SK-N-SH (cell line): ENCODE data around the gene CCR8. TPM values are rescaled to one million over a fixed set of nuclear protein-coding genes. Genes with fewer than 3 reads are reported as not detected.

ENCODE experiments used
- CTCF ChIA-PET: fragments of 300-600, 350-600 bp; formaldehyde crosslinking; extraction: SDS; loops from one replicate; lab custom pipeline; 2021; lab: Yijun Ruan, JAX
- POLR2A ChIA-PET: fragments of 350-600 bp; sonication (Branson Sonifier 250); formaldehyde crosslinking; extraction: SDS; loops from one replicate; lab custom pipeline; 2020; ENCODE audit warnings: antibody characterized with exemption, inconsistent platforms; lab: Yijun Ruan, JAX
- DNase-seq: peaks from one replicate; pipeline ENCODE4 v3.0.0; 2012
- H2AFZ ChIP-seq: fragments of 200-600 bp; sonication (generic); 2 replicates; pipeline ENCODE4 v1.8.1; 2016; ENCODE audit warnings: antibody characterized with exemption, mild to moderate bottlenecking, low read depth
- H3F3A ChIP-seq: fragments of 200-600 bp; sonication (generic); replicated peaks from 2 replicates; pipeline ENCODE3; 2016; ENCODE audit warnings: antibody characterized with exemption, mild to moderate bottlenecking; ENCODE audit not compliant: insufficient read depth
- H3K27ac ChIP-seq, 2 experiments: fragments of 200-500 bp in 1 of 2; fragments of 200-600 bp in 1 of 2; sonication (Bioruptor generic) in 1 of 2; sonication (generic), shearing (Covaris generic) in 1 of 2; 2 replicates each; pipeline versions ENCODE4 v1.5.1 to v1.6.1; 2014 to 2016; ENCODE audit warnings: low read depth in 2 of 2, inconsistent platforms in 1 of 2, low read length in 1 of 2, mild to moderate bottlenecking in 1 of 2, mixed read lengths in 1 of 2
- H3K27me3 ChIP-seq: fragments of 200-600 bp; sonication (generic), shearing (Covaris generic); 2 replicates; pipeline ENCODE4 v1.6.1; 2016; ENCODE audit warnings: mixed run types; ENCODE audit not compliant: insufficient read depth
- H3K36me3 ChIP-seq, 2 experiments: fragments of 200-500 bp in 1 of 2; fragments of 200-600 bp in 1 of 2; sonication (Bioruptor generic) in 1 of 2; sonication (generic) in 1 of 2; replicated peaks in 1 of 2; 2 replicates each; pipeline versions ENCODE3 to v1.5.1; 2014 to 2016; ENCODE audit warnings: low read length in 1 of 2, mild to moderate bottlenecking in 1 of 2; ENCODE audit not compliant: insufficient read depth in 2 of 2, control insufficient read depth in 1 of 2
- H3K4me1 ChIP-seq, 2 experiments: fragments of 200-500 bp in 1 of 2; fragments of 200-600 bp in 1 of 2; sonication (Bioruptor generic) in 1 of 2; sonication (generic), shearing (Covaris generic) in 1 of 2; 2 replicates each; pipeline versions ENCODE4 v1.5.1 to v1.6.1; 2014 to 2016; ENCODE audit warnings: low read depth in 1 of 2, low read length in 1 of 2, mixed run types in 1 of 2; ENCODE audit not compliant: insufficient read depth in 2 of 2, control insufficient read depth in 1 of 2
- H3K4me2 ChIP-seq: fragments of 200-600 bp; sonication (generic), shearing (Covaris generic); 2 replicates; pipeline ENCODE4 v1.6.1; 2017; ENCODE audit warnings: mixed run types
- H3K4me3 ChIP-seq, 2 experiments: fragments of 200-500 bp in 1 of 2; fragments of 200-600 bp in 1 of 2; sonication (Bioruptor generic) in 1 of 2; sonication (generic), shearing (Covaris generic) in 1 of 2; 2 replicates each; pipeline versions ENCODE4 v1.5.1 to v1.8.1; 2014 to 2016; ENCODE audit warnings: low read depth in 2 of 2, inconsistent platforms in 1 of 2, low read length in 1 of 2, mild to moderate bottlenecking in 1 of 2, mixed read lengths in 1 of 2, moderate library complexity in 1 of 2
- H3K79me2 ChIP-seq: fragments of 200-600 bp; sonication (generic); 2 replicates; pipeline ENCODE4 v1.8.1; 2017; ENCODE audit warnings: mild to moderate bottlenecking; ENCODE audit not compliant: insufficient read depth
- H3K9ac ChIP-seq: fragments of 200-600 bp; sonication (generic); 2 replicates; pipeline ENCODE4 v1.6.1; 2017; ENCODE audit warnings: mixed run types
- H3K9me2 ChIP-seq: fragments of 200-600 bp; sonication (generic); 2 replicates; pipeline ENCODE4 v1.6.1; 2017; ENCODE audit warnings: mixed run types
- H3K9me3 ChIP-seq: fragments of 200-600 bp; sonication (generic); 2 replicates; pipeline ENCODE4 v1.6.1; 2017; ENCODE audit warnings: mixed run types, mild to moderate bottlenecking, moderate library complexity
- H4K20me1 ChIP-seq: fragments of 200-600 bp; sonication (generic); 2 replicates; pipeline ENCODE4 v1.6.1; 2017; ENCODE audit warnings: mild to moderate bottlenecking, mixed run types; ENCODE audit not compliant: insufficient read depth
- CHD2 ChIP-seq: fragments of 150-350 bp; IDR thresholded peaks from 2 replicates; pipeline ENCODE4 v1.6.1; 2018; ENCODE audit warnings: low read length; ENCODE audit not compliant: partially characterized antibody
- ELF1 ChIP-seq: IDR thresholded peaks from 2 replicates; pipeline ENCODE4 v1.4.0; 2012
- EP300 ChIP-seq, 2 experiments: IDR thresholded peaks; 2 replicates each; pipeline versions ENCODE4 v1.4.0 to v1.6.1; 2012; ENCODE audit warnings: borderline replicate concordance in 1 of 2, low read depth in 1 of 2, low read length in 1 of 2
- EZH2phosphoT487 ChIP-seq: fragments of 200-600 bp; sonication (generic); IDR thresholded peaks from 2 replicates; pipeline ENCODE4 v1.6.1; 2017; ENCODE audit warnings: low read depth, mixed run types, mild to moderate bottlenecking, antibody characterized with exemption, moderate library complexity, borderline replicate concordance
- FOSL2 ChIP-seq: IDR thresholded peaks from 2 replicates; pipeline ENCODE4 v1.4.0; 2012; ENCODE audit warnings: low read depth, mild to moderate bottlenecking, moderate library complexity, borderline replicate concordance
- FOXJ3 ChIP-seq: sonication (generic); formaldehyde crosslinking; IDR thresholded peaks from 2 replicates; pipeline ENCODE4 v1.5.1; 2020; ENCODE audit warnings: mild to moderate bottlenecking, missing genetic modification reagents
- GATA2 ChIP-seq: sonication (generic); formaldehyde crosslinking; IDR thresholded peaks from 2 replicates; pipeline ENCODE4 v1.5.0; 2020; ENCODE audit warnings: mild to moderate bottlenecking, missing genetic modification reagents
- MEF2A ChIP-seq: IDR thresholded peaks from 2 replicates; pipeline ENCODE4 v1.4.0; 2012; ENCODE audit warnings: low read depth, borderline replicate concordance
- NFIC ChIP-seq: IDR thresholded peaks from 2 replicates; pipeline ENCODE4 v1.4.0; 2012; ENCODE audit warnings: borderline replicate concordance
- NRF1 ChIP-seq: IDR thresholded peaks from 2 replicates; pipeline ENCODE4 v1.6.1; 2012; ENCODE audit warnings: low read depth, mild to moderate bottlenecking, low read length
- RAD21 ChIP-seq: IDR thresholded peaks from 2 replicates; pipeline ENCODE4 v1.6.1; 2012; ENCODE audit warnings: mild to moderate bottlenecking, low read length
- RCOR1 ChIP-seq: fragments of 150-350 bp; IDR thresholded peaks from 2 replicates; pipeline ENCODE4 v1.6.1; 2017; ENCODE audit warnings: antibody characterized with exemption, low read length
- RFX5 ChIP-seq: IDR thresholded peaks from 2 replicates; pipeline ENCODE4 v1.6.1; 2012; ENCODE audit warnings: mild to moderate bottlenecking, improper control_type of control experiment, low read length
- RXRA ChIP-seq: IDR thresholded peaks from 2 replicates; pipeline ENCODE4 v1.4.0; 2012; ENCODE audit warnings: low read depth, mild to moderate bottlenecking, borderline replicate concordance
- TCF12 ChIP-seq: IDR thresholded peaks from 2 replicates; pipeline ENCODE4 v1.4.0; 2012
- TEAD4 ChIP-seq: IDR thresholded peaks from 2 replicates; pipeline ENCODE4 v1.4.0; 2012; ENCODE audit warnings: mild to moderate bottlenecking, borderline replicate concordance; ENCODE audit not compliant: insufficient read depth
- WGBS: methylation state at CpG from one replicate; pipeline ENCODE4 v1.1.6; 2017; ENCODE audit warnings: low lambda C conversion rate; 5-methylcytosine and 5-hydroxymethylcytosine counted together
- polyA plus RNA-seq, 3 experiments: library from polyadenylated mRNA; depleted of rRNA; stranded (reverse); fragments of >200 nt; gene quantifications; 2 replicates each; pipeline ENCODE4 v1.2.3, GENCODE V29; 2012
- TF ChIP-seq, protein P1 (sequence below): IDR thresholded peaks from 2 replicates; pipeline ENCODE4 v1.4.0; 2012; ENCODE audit warnings: low read depth, borderline replicate concordance
- TF ChIP-seq, protein P2 (sequence below): IDR thresholded peaks from 2 replicates; pipeline ENCODE4; 2012
- TF ChIP-seq, protein P3 (sequence below): fragments of 150-350 bp; IDR thresholded peaks from 2 replicates; pipeline ENCODE4 v1.6.1; 2017; ENCODE audit warnings: antibody characterized with exemption, low read length, low read depth, borderline replicate concordance
- TF ChIP-seq, protein P4 (sequence below): fragments of 150-350 bp; IDR thresholded peaks from 2 replicates; pipeline ENCODE4 v1.6.1; 2016; ENCODE audit warnings: mild to moderate bottlenecking, low read depth, low read length

Gene CCR8
- polyA plus RNA-seq, 1 of the 3 experiments (the other 2 are of a cell fraction), result not detected

DNA sequence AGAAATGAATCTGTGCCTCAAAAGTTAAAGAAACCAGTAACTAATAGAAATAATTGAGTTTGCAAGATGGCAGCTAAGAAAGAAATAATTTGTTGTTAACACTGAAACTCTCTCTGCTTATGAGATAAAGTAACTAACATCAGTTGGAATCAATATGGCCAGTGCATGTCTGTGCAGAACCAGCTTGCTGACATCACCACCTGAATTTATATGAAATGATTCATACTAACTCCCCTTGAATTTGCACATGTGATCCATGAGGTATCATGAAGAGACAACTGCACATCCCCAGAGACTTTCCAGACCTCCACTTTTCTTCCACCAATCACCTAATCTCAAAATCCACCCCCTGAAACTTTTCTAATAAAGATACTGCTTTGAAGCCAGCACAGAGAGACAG lies 43.3 kb downstream of the CCR8 start:
- H4K20me1 ChIP-seq, result no peaks in the 10 kb centered on the region
- H3K4me1 ChIP-seq, result no peaks in the 10 kb centered on the region
- CTCF ChIA-PET, result interaction anchor here (0.9 to 1.7 kb wide), 3 partner anchors 80 to 183 kb away, joined by 3 to 6 read pairs (median 3); no protein-coding TSS in a partner anchor
- no peaks in the 10 kb centered on the region for H3F3A ChIP-seq
- H3K9me3 ChIP-seq, result no peaks in the 10 kb centered on the region
- no peaks in the 10 kb centered on the region for H3K79me2 ChIP-seq
- no peak overlapping the region for H3K4me3 ChIP-seq
- no peak overlapping the region for H3K9ac ChIP-seq
- no peak overlapping the region for H3K4me2 ChIP-seq
- no peaks in the 10 kb centered on the region for H3K36me3 ChIP-seq
- POLR2A ChIA-PET, result interaction anchor here (0.6 kb wide), 1 partner anchor 1997 kb away, joined by 3 read pairs; no protein-coding TSS in a partner anchor
- DNase-seq, result no peak
- no peak overlapping the region for H2AFZ ChIP-seq
- no peaks in the 10 kb centered on the region for H3K27me3 ChIP-seq
- no peaks in the 10 kb centered on the region for H3K9me2 ChIP-seq
- TF ChIP-seq RFX5 (no peak), NRF1 (no peak), FOSL2 (no peak), MEF2A (no peak)
- no peak overlapping the region for H3K27ac ChIP-seq

DNA sequence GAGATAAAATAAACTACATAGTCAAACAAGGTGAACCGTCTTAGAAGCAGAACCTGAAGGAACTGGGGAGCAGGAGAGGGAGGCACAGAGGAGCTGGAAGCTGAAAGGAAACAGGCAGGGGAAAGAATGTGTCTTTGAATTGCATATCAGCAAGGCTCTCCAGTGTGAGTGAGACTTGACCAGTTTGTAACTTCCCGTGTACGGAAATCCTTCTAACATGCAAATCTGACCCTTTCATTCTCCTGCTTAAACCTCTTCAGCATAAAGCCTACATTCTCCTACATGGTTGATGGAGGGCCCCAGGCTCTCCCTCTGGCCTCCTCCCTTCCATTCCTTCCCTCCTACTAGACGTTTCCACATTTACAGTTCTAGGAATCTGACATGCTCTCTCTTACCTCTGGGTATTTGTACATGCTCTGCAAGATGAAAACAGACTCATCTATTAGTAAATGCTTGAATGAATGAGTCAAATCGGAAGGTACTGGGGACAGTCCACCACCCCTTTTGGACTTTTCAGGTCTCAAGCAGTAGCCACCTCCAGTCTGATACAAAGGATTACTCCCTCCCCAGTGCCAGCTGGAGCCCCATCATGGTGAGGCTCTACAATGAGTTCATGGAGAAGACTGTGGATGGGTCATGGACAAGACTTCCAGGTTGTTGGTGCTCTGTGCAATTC lies 47.6 kb downstream of the CCR8 start:
- no peaks in the 10 kb centered on the region for H3K36me3 ChIP-seq
- H3K27me3 ChIP-seq, result no peaks in the 10 kb centered on the region
- ChIA-PET POLR2A (no interaction called here), CTCF (interaction anchor here (1.4 to 2.0 kb wide), 5 partner anchors 25 to 187 kb away, joined by 3 to 21 read pairs (median 6); no protein-coding TSS in a partner anchor)
- no peak overlapping the region for H3K4me2 ChIP-seq
- no peaks in the 10 kb centered on the region for H3K9me2 ChIP-seq
- H3K79me2 ChIP-seq, result no peaks in the 10 kb centered on the region
- no peak overlapping the region for H2AFZ ChIP-seq
- H4K20me1 ChIP-seq, result no peaks in the 10 kb centered on the region
- no peak overlapping the region for H3K4me3 ChIP-seq
- WGBS, result 57% methylated on average over 5 of the region's 5 CpGs
- DNase-seq, result no peak
- H3K9ac ChIP-seq, result no peak overlapping the region
- no peak overlapping the region for H3K27ac ChIP-seq
- no peaks in the 10 kb centered on the region for H3K4me1 ChIP-seq
- H3F3A ChIP-seq, result no peaks in the 10 kb centered on the region
- no peaks in the 10 kb centered on the region for H3K9me3 ChIP-seq
- TF ChIP-seq GATA2, result no peak
- TF ChIP-seq FOSL2, result no peak
- TF ChIP-seq CHD2, result no peak
- no peak for TF ChIP-seq FOXJ3 (CRISPR knock-in tag)
- no peak for TF ChIP-seq EZH2phosphoT487
- TF ChIP-seq NFIC, result no peak
- no peak for TF ChIP-seq EP300 (IDR thresholded peaks at IDR 0.05; ENCODE audit: borderline replicate concordance in 1 of 2, low read depth in 1 of 2, low read length in 1 of 2)
- TF ChIP-seq, protein P1, sequence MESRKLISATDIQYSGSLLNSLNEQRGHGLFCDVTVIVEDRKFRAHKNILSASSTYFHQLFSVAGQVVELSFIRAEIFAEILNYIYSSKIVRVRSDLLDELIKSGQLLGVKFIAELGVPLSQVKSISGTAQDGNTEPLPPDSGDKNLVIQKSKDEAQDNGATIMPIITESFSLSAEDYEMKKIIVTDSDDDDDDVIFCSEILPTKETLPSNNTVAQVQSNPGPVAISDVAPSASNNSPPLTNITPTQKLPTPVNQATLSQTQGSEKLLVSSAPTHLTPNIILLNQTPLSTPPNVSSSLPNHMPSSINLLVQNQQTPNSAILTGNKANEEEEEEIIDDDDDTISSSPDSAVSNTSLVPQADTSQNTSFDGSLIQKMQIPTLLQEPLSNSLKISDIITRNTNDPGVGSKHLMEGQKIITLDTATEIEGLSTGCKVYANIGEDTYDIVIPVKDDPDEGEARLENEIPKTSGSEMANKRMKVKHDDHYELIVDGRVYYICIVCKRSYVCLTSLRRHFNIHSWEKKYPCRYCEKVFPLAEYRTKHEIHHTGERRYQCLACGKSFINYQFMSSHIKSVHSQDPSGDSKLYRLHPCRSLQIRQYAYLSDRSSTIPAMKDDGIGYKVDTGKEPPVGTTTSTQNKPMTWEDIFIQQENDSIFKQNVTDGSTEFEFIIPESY, result no peak
- no peak for TF ChIP-seq ELF1
- no peak for TF ChIP-seq TCF12
- no peak for TF ChIP-seq TEAD4
- TF ChIP-seq RXRA, result no peak
- TF ChIP-seq NRF1, result no peak
- TF ChIP-seq, protein P2, sequence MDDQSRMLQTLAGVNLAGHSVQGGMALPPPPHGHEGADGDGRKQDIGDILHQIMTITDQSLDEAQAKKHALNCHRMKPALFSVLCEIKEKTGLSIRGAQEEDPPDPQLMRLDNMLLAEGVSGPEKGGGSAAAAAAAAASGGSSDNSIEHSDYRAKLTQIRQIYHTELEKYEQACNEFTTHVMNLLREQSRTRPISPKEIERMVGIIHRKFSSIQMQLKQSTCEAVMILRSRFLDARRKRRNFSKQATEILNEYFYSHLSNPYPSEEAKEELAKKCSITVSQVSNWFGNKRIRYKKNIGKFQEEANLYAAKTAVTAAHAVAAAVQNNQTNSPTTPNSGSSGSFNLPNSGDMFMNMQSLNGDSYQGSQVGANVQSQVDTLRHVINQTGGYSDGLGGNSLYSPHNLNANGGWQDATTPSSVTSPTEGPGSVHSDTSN, result no peak
- TF ChIP-seq RCOR1, result no peak
- TF ChIP-seq, protein P3, sequence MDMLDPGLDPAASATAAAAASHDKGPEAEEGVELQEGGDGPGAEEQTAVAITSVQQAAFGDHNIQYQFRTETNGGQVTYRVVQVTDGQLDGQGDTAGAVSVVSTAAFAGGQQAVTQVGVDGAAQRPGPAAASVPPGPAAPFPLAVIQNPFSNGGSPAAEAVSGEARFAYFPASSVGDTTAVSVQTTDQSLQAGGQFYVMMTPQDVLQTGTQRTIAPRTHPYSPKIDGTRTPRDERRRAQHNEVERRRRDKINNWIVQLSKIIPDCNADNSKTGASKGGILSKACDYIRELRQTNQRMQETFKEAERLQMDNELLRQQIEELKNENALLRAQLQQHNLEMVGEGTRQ, result no peak
- TF ChIP-seq, protein P4, sequence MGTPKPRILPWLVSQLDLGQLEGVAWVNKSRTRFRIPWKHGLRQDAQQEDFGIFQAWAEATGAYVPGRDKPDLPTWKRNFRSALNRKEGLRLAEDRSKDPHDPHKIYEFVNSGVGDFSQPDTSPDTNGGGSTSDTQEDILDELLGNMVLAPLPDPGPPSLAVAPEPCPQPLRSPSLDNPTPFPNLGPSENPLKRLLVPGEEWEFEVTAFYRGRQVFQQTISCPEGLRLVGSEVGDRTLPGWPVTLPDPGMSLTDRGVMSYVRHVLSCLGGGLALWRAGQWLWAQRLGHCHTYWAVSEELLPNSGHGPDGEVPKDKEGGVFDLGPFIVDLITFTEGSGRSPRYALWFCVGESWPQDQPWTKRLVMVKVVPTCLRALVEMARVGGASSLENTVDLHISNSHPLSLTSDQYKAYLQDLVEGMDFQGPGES, result no peak
- no peak for TF ChIP-seq RAD21
